GM19397 (cell line): Measurements from ENCODE around the gene ARNT2.

Experiments
- ATAC-seq: cut with Tn5 transposase; IDR thresholded peaks from one replicate; pipeline ENCODE4 v1.9.1; 2021; ENCODE audit warnings: mild to moderate bottlenecking, moderate library complexity; ENCODE audit not compliant: unreplicated experiment

ARNT2 gene

DNA sequence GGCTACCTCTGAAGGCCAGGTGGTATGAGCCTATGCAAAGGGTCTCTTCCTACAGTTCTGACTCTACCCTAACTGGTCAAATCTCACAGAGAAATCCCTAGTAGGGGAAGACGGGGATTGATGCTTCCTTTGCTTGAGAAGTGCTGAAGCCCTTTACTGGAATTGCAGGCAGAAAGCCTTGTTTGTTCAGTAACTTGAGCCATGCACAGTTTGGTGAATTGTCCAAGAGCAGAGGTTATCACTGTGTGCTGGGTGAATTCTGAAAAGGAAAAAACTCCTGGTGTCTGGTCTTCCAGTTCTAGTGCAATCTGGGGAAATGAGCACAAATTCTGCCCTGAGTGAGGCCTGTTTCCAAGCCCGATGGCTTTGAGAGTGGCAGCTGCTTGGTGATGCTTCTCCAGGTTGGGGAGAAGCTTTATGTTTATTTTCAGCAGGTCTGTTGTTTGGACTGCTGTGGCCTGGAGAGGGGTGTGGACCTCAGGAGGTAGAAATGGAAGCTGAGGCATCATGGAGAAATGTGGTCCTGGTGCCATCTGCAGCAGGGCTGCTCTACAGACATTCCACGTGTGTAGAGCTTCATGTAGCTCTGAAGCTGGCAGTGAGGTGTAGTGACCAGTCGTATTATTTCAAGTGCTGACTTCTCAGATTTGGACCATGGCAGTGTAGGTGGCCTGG lies 60.9 kb downstream of the ARNT2 start:
- no peak for ATAC-seq

DNA sequence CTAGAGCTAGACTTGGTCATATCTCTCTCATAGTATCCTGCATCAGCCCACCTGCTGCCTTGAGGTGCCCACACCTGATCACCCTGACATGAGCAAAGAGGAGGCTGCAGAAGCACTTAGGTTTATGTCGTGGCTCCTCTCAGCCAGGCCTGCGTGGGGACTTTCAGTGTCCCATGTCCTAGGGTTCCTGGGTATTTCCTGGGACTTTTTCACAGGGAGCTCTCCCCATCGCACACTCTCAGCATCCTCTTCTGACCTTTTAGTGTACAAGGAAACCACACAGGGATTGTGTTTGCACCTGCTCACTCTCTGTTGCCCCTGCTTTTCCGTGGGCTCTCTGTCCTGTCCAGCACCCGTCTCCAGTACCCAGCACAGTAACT lies 61.4 kb downstream of the ARNT2 start:
- ATAC-seq: no peak

DNA sequence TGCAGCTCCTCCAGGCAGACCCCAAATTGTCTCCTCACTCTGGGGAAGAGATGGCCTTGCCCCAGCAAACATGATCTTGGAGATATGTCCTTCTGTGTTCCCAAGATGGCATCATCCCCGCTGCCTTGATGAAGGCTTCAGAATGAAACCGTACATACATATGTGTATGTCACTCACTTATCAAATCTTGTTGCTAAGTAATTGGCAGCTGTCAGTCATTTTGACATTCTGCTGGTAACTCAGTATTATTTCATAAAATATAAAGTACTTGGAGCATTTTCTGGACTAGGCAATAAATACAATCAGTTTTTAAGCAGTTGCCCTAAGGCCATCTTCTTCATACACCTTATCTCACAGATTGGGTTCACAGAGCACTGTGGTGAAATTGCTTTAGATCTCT lies 62.4 kb downstream of the ARNT2 start:
- no peak for ATAC-seq

DNA sequence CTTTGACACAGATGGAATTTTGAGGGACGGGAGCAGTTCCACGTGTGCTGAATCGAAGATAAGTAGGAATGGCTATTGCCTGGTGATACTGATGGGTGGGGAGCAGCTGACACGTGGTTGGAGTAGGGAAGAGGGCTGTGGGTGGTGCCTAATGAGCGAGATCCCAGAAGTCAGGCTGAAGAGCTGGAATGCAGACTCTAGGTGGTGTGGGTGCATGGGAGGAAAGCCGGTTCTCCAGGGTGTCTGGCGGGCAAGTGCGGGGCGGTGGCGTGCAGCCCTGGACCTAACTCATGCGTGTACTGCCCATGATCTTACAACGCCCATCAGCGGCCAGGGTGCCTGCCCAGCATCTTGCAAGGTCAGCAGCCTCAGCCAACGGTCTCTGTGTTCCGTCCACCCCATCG lies 63.1 kb downstream of the ARNT2 start:
- no peak for ATAC-seq

DNA sequence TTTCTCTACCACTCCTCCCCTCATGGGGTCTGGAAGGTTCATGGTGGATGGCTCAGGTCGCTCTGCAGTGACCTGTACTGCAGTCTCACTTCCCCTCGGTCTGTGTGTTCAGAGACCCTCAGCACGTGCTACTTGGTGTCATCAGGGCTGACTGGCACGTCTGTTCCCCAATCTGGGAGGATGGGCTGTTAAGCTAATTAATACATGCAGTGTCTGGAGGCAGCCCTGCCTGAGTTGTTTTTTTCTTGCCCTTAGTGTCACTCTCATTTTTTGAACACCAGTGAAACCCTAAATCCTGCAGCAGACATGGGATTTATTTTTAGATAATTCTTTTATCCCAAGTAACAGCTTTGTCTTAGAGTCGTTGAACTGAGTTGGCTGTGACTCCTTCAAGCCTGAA lies 64.6 kb downstream of the ARNT2 start:
- ATAC-seq: no peak

DNA sequence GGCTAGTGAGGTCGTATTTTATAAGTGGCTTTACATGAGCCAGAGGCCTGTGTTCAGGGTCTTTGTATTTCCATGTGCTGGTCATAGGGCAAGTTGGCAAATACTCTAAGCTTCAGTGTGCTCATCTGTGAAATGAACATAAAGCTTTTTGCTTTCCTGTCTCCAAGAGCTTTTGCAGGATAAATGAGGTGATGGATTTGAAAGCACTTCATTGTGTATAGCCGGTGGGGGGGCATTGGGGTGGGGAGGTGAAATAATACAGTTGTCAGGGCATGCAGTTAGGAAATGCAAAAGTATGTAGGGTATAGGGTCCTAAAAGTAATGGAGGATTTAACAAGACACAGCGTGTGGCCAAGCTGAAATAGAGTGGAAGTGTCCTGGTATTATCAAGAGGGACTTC lies 67.7 kb downstream of the ARNT2 start:
- ATAC-seq: no peak

DNA sequence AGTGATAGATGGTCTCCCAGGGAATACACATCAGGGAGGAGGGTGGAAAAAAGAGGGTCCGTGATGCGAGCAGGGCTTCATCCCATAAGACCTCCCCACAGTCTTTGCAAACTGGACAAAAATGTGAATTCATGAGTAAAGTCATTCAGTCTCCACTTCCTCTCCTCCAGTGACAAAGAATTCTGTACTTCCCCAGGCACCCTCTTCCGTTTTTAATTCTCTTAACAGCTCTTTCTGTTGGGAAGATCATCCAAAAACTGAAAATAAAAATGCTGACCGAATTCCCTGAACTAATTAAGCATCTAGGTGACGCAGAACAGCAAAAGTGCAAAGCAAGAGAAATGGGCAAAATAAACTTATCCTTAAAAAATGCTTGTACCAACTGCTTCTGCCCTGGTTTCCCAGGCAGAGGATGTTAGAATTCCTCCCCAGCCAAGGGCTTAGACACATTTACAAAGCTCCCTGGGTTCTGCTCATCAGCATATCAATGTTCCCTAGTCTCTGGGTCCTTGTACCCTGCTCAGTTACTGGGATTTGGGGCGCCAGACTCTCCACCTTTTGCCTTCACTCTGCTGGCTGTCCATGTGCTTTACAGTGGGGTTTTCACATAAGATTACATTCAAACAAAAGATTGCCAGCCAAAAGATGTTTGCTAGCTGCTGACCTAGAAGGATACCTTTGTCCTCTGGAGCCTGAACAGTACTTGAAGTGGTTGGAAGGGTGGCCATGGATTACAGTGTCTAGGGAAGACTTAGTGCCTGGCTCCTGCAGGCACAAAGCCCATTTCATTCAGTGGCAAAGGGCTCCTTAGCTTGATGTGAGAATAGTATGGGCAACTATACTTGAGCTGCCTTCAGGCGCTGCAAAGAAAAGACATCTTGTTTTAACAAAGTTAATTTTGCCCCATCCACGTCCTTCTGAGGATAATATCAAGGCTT lies 69.4 kb downstream of the ARNT2 start:
- no peak for ATAC-seq

DNA sequence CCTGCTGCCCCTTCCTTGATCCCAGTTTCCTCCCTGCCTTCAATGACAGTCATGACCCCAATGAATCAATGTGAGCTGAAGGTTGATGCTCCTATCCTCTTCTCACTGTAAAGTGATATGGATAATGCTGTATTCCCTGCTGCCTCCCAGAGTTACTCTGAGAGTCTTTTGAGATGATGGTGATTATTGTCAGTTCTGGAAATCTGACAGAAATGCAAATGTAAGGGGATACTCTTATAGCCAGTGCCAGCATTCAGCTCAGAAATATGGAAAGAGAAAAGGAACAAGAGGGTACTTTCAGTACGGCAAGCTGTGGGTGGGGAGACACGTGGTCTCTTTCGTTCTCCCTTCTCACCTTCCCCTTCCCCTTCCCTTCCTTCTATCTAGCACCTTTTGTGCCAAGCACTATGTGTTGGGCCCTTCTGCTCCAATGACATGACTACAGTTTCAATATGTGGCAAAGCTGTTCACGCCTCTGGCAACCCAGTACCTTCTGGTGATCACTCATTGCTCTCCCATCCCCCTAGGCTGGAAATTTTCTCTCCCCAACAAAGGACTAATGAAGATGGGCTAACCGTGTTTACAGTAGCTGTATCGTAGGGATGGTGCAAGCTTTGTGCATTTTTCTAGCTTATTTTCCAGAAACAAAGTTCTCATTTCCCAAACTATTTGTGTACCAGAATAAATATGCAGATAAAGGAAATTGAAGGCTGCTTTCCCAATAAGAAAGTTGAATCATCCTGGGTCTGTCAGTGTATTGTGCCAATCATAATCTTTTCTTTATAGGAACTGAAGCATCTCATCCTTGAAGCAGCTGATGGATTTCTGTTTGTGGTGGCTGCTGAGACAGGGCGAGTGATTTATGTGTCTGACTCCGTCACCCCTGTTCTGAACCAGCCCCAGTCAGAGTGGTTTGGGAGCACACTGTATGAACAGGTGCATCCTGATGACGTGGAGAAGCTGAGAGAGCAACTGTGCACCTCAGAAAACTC lies 70.3 kb downstream of the ARNT2 start:
- no peak for ATAC-seq

DNA sequence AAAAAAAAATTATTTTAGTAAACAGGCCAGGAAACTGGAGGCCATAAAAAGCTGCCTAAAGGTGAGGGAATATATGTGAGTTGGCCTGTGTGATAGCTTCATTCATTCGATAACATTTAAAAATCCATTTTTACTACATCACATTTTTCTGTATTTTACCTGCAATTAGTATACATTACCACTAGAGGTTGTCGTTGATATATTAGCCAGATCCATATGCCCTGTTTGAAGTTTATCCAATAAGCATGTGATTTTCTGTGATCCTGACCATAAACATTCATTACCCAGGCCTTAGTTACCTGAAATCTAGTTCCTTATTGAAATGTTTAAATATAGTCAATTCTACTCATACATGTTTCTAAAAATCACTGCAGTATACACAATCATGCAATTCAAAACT lies 71.4 kb downstream of the ARNT2 start:
- no peak for ATAC-seq

DNA sequence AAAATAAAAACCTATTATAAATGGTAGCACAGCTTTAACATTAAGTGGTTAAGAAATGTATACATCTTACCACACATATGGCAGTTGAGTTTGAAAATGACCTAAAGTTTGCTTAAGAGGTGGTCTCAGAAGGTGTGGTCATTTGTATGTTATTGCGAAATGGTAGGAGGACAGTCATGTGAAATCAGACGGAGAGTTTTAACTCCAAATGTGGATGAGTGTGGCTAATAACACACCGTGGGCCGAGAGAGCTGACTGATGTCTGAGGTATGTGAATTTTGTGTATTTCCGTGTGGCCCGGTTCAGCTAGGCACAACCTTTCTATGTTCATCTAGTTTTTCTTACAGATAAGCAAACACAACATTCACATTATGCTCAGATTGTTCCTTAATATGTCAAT lies 71.9 kb downstream of the ARNT2 start:
- no peak for ATAC-seq

DNA sequence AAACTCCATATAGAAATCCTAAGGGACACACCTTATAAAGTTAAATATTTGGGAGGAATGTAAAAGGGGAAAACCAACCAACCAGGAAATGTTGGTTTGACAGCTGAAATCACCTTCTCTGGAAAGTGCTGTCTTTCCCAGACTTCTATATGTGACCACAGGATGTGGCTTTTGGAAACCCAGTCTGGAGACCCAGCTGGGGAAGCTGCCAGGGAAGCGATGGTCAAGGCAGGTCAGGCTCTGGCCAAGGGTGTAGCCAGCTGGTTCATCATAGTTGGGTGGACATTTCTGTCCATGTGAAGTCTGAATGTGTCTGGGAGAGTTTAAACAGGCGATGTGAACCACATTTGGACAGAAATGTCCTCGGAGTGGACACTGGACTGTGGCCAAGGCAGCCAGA lies 73.9 kb downstream of the ARNT2 start:
- no peak for ATAC-seq

DNA sequence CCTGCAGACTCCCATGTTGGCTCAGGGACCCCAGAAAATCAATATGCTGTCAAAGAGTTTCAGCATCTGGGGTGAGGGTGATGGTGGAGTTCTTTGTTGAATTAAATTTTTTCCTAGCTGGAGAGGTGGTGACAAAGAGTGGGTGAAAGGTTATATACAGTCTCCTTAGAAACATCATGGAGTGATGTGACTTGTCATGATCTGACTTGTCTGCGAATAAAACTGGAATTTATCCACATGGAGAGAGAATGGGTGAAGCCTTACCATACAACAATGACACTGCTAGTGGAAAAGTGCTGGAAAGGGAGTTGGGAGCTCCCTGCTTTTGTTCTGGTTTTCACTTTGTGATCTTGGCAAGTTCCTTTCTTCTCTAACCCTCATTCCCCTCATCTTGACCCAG lies 75.0 kb downstream of the ARNT2 start:
- ATAC-seq: no peak

DNA sequence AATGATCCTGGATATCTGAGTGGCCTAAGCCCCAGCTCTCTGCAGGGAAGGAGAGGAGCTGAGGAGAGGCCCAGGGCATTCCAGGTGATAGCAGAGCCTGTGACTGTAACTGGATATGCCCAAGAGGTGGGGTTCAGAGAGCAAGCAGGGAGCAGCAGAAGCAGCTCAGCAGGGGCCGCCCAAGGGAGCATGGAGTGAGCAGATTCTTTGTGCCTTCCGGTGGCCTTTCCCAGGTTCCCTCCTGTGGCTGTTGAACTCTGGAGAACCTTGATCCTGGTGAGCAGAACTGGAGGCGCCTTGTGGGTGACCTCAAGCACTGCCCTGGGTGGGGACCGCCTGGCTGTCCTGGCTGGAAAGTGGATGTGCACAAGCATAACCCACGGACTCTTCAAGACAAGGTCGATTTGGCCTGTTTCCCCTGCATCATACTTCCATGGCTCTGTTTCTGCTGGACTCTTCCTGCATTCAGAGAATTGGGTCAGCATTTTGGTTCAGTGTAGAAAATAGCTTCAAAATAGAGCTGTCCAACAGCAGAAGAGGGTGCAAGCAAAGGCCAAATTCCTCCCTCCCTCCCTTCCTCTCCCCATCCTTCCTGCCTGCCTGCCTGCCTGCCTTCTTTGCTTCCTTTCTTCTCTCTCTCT lies 76.1 kb downstream of the ARNT2 start:
- ATAC-seq: no peak

DNA sequence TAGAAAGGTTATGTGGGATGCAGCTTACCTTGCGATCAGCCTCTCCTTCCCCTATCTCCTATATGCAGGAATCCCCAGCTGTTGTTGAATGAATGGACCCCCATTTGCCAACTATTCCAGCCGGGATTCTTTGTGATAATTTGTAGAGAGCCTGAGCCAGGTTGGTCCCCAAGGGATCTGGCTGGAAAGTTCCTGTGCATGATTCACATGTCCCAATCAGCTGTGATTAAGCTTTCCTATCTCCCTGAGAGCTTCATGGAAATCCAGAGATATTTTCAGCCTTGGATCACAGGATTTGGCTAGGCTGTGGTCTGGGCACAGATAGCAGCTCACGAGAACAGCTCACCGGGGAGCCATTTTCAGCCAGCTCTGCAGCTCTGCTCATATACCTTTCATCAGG lies 76.7 kb downstream of the ARNT2 start:
- no peak for ATAC-seq

DNA sequence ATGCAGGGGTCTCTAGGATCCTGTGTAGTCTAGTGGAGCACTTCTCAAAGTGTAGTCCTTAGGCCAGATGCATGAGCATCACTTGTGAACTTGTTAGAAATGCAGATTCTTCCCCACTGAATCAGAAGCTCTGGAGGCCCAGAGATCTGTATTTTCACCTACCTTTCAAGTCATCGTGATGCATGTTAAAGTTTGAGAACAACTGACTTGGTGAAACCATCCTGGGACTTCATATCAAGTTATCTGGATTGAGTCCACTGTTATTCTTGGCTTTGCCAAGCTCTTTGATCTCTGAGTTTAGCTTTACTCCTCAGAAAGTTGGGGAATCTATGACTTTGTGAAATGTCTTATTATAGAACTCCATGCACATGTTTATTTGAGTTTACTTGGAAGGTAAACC lies 78.5 kb downstream of the ARNT2 start:
- no peak for ATAC-seq

DNA sequence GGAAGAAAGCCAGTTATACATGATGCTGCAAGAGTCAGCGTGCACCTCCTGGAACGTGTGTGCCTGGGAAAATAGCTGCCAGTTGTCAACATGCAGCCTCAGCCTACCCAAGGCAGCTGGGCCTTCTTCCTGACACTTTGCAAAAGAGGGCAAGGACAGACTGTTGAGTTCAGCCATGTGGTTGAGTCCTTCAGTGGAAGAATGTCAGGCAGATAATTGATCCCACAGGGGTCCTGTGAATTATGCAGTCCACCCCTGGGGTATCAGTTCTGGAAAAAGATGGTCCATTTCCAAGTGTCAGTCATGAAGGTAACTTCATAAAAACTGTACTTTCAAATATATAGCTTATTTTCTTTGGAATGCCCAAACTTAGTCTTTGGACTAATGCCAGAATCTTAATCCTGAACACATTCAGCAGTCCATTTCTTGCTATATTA lies 79.6 kb downstream of the ARNT2 start:
- ATAC-seq: no peak

DNA sequence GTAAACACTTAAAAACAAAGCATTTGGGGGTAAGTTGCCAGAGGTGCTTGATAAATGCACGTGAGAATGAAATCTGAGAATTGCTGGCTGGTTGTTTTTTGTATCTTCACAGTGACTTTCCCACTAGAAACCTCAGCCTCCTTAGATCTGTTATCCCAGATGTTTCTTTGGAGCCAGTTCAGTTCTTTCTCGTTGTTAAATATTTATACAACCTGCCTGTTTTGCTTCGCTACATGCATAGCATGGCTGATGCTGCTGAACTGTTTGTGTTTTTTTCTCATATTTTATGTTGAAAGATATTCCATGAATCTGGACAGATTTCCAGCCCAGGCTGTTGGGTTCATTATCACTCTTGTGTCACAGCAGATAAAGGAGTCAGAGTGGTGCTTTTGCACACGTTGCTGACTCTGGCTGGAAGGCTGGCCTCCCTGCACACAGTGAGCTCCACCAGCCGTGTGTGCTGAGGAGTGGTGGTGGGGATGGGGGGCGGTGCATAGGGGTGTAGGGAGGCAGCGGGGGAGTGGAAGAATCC lies 80.2 kb downstream of the ARNT2 start:
- ATAC-seq: no peak

DNA sequence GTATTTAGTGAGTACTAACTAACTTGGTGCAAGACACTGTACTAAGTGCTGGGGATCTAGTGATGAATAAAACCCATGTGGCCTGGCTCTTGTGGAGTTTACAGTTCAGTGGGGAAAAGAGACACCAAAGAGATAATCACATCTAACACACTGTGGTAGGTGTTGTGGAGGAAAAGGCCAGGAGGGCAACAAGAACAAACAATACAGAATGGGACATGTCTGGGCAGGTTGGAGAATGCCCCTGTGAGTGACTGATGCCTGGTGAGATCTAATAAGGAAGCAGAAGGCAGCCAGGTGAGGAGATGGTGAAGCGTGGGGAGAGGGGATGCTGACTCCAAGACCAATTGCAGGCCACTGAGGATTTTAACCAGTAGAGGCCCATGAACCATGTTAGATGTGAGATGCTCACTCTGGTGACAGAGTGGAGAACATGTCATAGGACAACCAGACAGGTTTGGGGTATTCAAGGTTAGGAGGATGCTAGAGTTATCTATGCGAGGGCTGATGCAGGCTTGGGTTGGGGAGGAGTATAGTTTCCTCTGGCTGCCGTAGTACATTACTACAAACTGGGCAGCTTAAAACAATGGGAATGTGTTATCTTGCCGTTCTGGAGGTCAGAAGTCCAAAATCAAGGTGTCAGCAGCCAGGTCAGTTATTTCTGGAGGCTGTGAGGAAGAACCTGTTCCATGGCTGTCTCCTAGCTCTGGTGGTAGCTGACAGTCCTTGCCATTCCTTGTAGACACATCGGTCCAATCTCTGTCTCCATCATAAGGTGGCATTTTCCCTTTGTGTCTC lies 81.4 kb downstream of the ARNT2 start:
- ATAC-seq: no peak

DNA sequence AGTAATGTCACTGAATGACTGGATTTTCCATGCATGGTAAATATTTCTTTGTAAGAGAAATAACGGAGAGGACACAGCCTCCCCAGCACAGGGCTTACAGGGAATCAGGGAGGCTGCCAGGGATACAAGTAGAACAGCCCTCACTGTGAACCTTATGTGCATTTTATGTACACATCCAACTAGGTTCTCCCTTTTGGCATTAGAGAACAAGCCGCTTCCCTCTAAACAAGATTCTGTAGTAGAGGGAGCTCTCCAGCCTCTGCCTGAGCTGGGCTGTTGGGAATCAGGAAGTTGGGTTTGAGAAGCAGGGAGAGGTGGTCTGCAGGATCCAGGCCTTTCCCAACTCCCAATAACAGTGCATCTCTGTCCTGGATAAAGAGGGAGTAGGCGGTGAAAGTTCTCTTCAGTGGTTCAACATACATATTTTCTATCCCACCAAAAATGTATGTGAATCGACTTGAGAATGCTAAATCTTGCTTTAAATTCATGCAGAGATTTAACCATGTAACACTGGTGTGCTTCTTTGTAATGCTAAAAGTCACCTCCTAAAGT lies 83.7 kb downstream of the ARNT2 start:
- ATAC-seq: no peak
